Esophagus mucosa (tissue), 1 donor: ENCODE measurements around the gene CAPZA1. TPM values are rescaled to one million over a fixed set of nuclear protein-coding genes. Genes with fewer than 3 reads are reported as not detected.
"Not testable (repeated sequence)": the region's sequence is repeated elsewhere in the genome, so short reads cannot be mapped to it uniquely, and the experiment has no call there.

Source experiments
- ATAC-seq: fragments of 200-7000 bp; cut with Tn5 transposase; one replicate; pipeline ENCODE4 v1.9.1; 2020
- total RNA-seq: library from RNA; stranded (reverse); gene quantifications from one replicate; pipeline ENCODE4 v1.2.4, GENCODE V29; 2023
- donor health status: DM: yes; HTN: yes; CAD: no.

The CAPZA1 gene
- total RNA-seq = 142 TPM

DNA sequence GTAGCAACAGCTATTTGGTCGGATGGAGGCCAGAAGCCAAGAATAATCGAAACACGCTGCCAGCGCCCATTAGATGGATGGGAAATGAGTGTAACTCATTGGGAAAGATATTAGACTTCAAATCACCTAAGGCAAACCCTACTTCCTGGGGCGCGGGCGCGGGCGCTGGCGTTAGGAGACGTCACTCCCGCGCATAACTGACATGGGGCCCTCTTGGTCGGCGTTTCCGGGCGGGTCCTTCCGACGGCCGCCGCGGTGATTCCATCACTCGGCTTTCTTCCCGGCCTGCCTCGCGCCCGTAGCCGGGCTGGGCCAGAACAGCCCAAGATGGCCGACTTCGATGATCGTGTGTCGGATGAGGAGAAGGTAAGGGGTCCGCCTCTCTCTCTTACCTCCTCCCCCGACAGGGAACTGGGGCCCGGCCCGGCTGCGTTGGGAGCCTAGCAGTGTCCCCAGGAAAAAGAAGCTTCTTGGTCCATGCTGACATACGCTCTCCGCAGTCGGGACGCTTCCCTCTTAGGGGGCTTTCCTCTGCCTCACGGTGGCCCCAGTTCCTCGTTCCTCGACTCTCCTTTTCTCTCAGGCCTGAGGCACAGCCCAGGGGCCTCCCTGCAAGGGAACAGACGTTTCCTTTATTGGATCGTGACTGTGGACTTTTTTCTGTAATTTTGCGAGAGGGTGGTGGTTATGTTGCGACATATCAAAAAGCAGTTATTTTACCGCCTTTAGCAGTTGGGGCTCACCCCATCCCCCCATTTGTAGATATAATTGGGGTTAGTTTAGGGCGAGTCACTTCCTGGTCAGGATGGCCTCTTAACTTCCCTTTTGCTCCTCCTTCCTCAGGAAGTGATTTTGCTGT, at the start of gene CAPZA1:
Gene CAPZA1 (plus strand): TSS at position 315 of the 859 bp plus-strand sequence. CDS start 13 bp downstream, at position 328.
- ATAC-seq = peak; percentile 94

GRCh38 chr1:112575154-112575804, 44.4 kb upstream of the CAPZA1 start:
- no peak for ATAC-seq

GRCh38 chr1:112576240-112576639, 43.4 kb upstream of the CAPZA1 start:
- no peak for ATAC-seq

DNA sequence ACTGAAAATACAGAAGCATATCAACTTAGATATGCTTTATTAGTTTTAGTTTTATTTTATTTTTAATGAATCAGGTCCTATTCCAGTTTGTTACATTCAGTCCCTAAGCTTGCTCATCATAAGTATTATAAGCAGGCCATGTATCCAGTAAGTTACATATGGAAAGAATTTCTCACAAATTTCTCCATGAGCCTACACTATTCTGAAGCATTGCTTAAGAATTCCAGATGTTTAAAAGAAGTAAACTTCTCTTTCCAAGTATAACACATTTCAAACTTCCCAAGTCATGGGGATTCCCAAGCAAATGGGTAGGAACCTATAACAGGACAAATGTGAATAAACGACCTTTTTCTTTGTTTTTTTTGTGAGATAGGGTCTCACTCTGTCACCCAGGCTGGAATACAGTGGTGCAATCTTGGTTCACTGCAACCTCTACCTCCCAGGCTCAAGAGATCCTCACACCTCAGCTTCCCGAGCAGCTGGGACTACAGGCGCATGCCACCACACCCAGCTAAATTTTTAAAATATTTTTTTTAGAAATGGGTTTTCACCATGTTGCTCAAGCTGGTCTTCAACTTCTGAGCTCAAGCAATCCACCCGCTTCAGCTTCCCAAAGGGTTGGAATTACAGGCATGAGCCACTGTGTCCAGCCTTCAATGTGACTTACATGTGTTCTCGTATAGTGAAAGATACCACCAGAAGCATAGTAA, 39.7 kb upstream of the CAPZA1 start:
- no peak for ATAC-seq

DNA sequence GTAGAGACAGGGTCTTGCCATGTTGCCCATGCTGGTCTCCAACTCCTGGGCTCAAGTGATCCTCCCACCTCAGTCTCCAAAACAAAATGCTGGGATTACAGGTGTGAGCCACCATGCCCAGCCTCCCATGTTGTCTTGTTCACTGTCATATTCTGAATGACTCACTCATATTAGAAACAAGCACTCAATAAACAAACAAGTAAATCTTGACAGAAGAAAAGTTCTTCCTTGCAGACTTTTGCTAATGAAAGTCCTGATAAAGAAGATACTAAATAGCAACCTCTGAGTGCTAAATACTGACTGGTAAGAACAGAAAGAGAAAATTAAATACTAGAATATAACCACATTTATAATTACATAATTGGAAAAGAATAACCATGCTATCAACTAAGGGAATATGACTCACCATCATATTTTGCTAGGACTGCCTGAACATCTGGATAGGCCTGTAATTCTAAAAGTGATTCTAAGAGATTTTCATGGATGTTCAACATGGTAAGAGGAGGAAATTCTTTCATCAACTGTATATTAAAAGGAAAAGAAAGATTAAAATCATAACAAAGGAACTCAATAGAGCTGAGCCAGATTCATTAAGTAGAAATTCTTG, 37.9 kb upstream of the CAPZA1 start:
- ATAC-seq = peak; percentile 59

GRCh38 chr1:112583366-112583765, 36.3 kb upstream of the CAPZA1 start:
- no peak for ATAC-seq

- no peak for ATAC-seq
These were observed 29.9 kb upstream of the CAPZA1 start for GRCh38 chr1:112589766-112590165.

- no peak for ATAC-seq
These were observed 25.3 kb upstream of the CAPZA1 start for GRCh38 chr1:112594208-112594876.

- no peak for ATAC-seq
These were observed 20.2 kb upstream of the CAPZA1 start for GRCh38 chr1:112599477-112599876.

DNA sequence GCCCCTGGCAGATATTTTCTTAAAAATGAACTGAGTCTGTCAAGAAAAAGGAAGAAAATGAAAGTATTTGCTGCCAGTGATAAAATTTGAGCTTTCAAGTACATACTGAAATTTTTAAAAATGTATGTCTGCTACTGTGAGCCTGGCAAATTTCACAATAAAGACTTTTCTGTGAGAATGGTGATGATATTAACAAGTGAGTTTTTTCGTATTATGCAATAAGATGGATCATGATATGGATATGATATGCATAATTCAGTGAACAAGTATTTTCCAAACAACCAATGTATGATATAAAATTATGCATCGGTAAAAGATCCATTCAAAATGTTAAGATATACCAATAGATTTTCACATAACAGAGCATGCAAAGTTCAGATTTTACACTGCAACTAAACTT, 16.6 kb upstream of the CAPZA1 start:
- no peak for ATAC-seq

DNA sequence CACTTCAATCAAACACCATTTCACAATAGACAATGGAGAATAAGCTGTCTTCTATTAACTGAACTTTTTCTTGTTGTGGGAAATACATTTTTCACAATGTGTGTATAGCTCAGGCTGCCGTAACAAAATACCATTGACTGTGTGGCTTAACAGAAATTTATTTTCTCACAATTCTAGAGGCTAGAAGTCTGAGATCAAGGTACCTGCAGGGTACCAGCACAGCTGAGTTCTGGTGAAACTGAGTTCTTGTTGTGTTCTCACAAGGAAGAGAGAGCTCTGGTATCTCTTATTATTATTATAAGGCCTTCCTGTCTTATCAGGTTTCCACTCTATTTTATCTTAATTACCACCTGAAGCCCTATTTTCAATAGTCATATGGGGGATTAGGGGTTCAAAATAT, 16.1 kb upstream of the CAPZA1 start:
- ATAC-seq = no peak

DNA sequence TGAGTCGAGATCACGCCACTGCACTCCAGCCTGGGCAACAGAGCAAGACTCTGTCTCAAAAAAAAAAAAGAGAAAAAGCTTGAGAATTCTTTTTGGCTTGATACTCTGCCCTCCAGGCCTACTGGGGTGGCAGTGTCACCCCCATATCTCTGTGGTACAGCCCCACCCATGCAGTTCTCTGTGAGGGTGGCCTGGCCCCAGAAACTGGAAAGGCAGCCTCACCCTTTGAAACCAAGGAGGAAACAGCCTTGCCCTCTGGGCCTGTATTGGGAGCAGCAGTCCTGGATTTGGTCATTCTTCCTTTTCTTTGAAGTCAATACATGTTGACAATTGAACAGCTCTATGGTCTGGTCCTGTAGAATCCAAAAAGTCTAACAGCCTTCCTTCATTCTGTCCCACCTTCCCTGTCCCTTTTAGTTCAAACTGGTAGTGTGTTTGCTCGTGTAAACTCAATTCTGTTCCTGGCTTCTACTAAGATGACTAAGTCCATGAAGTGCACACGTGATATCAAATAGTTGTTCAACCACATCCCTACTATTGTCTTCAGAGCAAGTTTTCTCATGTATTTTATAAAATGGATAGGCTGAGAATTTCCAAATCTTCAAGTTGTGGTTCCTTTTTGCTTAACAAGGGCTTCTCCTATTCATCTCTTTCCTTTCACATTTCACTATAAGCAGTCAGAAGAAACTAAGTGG, 13.9 kb upstream of the CAPZA1 start:
- ATAC-seq = peak; percentile 97

DNA sequence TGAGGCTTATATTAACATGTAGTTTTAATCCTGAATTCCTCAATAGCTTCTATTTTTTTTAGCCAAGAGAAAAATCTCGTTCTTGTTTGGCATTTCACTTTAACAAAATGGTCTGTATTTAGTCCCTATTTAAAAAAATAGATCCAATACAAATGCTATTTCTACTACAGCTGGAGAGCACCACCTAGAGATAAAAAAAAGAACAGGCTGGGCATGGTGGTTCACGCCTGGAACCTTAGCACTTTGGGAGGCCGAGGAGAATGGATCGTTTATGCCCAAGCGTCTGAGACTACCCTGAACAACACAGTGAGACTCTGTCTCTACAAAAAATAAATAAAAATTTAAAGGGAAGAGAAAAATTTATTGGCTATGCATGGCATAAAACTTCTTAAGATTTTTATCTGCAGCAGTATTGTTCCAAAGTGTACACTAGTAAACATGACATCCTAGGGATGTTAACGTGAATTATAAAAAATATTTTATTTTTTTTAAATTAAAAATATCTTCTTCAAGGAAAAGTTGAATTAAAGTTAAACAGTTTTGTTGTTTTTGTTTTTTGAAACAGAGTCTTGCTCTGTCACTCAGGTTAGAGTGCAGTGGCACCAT, 5.1 kb upstream of the CAPZA1 start:
- ATAC-seq = peak; percentile 23

DNA sequence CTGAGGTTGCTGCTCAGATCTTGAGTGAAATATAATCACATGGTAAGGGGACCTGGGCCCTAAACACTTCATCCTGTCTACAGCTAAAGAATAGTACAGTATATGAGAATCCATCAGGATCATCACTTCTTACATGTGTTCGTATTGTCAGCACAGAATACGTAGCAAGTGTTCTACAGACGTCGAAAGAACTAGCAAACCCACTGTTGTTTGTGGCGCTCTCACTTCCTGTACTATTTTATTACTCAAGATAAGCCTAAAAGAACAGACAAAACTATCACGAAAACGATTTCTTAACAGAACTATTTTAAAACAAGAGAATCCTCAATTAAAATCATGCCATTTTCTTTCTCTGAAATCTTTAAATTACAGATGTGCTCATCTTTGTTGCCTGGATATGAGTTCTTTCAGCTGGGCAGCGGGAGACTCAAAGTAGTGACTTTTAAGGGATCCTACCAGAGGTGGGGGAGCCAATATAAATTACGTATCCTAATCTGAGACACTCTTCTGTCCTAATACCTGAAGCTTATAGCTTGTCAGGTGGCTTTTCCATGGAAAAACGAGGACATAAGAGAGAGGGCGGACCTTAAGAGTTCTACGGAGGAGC, 1.4 kb upstream of the CAPZA1 start:
- ATAC-seq = no peak

- ATAC-seq = peak; percentile 33
These were observed 713 bp upstream of the CAPZA1 start, which contains the start of gene ST7L for GRCh38 chr1:112618721-112619517. ST7L (minus strand) TSS chr1:112619141; CDS start chr1:112619113, 28 bp downstream.

GRCh38 chr1:112620377-112620695, 704 bp downstream of the CAPZA1 start:
- ATAC-seq = no peak

DNA sequence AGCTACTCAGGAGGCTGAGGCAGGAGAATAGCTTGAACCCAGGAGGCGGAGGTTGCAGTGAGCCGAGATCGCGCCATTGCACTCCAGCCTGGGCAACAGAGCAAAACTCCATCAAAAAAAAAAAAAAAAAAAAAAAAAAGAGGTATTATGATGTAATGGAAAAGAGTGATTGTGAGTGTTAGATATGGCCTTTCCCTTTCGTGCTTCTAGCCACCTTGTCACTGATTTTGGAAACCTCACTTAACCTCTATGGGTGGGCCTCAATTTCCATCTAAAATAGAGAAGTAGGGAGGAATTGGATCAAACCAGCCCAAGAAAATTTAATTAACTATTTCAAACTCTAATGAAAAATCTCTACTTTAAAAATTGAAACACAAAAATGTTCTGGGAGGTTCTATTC, 4.9 kb downstream of the CAPZA1 start:
- not testable (repeated sequence) for ATAC-seq

DNA sequence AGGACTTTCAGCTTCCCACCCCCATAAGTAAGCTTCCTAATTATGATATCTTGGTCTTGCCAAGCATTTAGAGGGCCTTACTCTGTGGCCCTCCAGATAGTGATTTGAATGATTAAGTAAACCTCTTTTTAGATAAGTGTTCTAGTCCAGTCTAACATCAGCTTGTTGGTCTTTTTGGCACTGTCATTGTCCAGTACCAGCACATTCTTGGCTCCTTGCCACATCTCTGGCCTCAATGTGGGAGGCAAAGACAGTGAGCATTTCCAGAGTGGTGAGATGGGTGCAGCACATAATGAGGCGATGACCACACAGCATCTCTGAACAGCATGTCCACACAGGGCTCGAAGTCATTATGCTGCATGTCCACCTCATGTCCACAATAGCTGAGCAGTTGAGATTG, 6.1 kb downstream of the CAPZA1 start:
- ATAC-seq = no peak

GRCh38 chr1:112626193-112626592, 6.6 kb downstream of the CAPZA1 start:
- no peak for ATAC-seq

DNA sequence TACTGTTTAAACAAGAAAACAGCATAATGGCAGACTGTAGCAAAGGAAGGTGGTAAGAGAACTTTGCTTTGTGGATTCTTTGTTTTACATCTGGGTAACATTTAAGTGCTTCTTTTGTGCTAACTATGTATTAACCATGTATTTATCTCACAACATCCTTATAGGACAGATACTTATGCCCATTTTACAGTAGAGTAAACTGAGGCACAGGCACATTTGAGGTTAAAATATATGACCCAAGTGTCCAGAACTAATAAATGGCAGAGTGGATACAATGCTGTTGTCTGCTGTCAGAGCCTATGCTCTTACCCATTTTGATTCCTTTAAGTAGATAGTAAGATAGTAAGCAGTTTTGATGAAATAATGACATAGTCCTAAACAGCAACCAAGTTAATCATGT, 7.3 kb downstream of the CAPZA1 start:
- peak; percentile 6 for ATAC-seq
